CD14-positive monocyte (primary cell): ENCODE results near the gene MGAT5. TPM values are rescaled to one million over a fixed set of nuclear protein-coding genes. Genes with fewer than 3 reads are reported as not detected.
A peak's percentile ranks its signal among the peaks of the same experiment; 100 is the strongest.

Experiments used
- DNase-seq, 3 donors: peaks; one replicate each; pipeline ENCODE4 v3.0.0-alpha.2; 2011 to 2022
- H2AFZ ChIP-seq: 2 replicates; pipeline ENCODE4 v1.6.0; 2012; ENCODE audit warnings: mild to moderate bottlenecking, low read depth, low read length, inconsistent platforms; ENCODE audit not compliant: insufficient read depth, poor library complexity, severe bottlenecking
- H3K27ac ChIP-seq, 2 donors: 1 replicate in 1 of 2; 2 replicates in 1 of 2; pipeline ENCODE4 v1.5.1; 2012 to 2013; ENCODE audit warnings: low read length in 2 of 2, control low read depth in 1 of 2, inconsistent platforms in 1 of 2, low read depth in 1 of 2, mild to moderate bottlenecking in 1 of 2
- H3K27me3 ChIP-seq, 2 donors: one replicate each; pipeline versions ENCODE4 v1.6.0 to v1.6.1; 2011 to 2013; ENCODE audit warnings: low read length in 2 of 2; ENCODE audit not compliant: control insufficient read depth in 2 of 2, insufficient read depth in 2 of 2
- H3K36me3 ChIP-seq, 2 donors: replicated peaks in 1 of 2; 1 replicate in 1 of 2; 2 replicates in 1 of 2; pipeline versions ENCODE4 v1.5.1 to v1.6.1; 2012 to 2013; ENCODE audit warnings: low read length in 2 of 2, control low read depth in 1 of 2, inconsistent platforms in 1 of 2, mild to moderate bottlenecking in 1 of 2; ENCODE audit not compliant: insufficient read depth in 2 of 2, control insufficient read depth in 1 of 2
- H3K4me1 ChIP-seq, 2 donors: 1 replicate in 1 of 2; 2 replicates in 1 of 2; pipeline versions ENCODE4 v1.5.1 to v1.6.1; 2012 to 2013; ENCODE audit warnings: low read length in 2 of 2, control low read depth in 1 of 2, inconsistent platforms in 1 of 2, mild to moderate bottlenecking in 1 of 2, moderate library complexity in 1 of 2; ENCODE audit not compliant: insufficient read depth in 2 of 2, control insufficient read depth in 1 of 2
- H3K4me2 ChIP-seq: replicated peaks from 2 replicates; pipeline ENCODE3; 2012; ENCODE audit warnings: low read length, moderate library complexity, mild to moderate bottlenecking; ENCODE audit not compliant: poor library complexity, severe bottlenecking; ENCODE audit errors: extremely low read depth
- H3K4me3 ChIP-seq, 3 experiments: fragments of 200-600 bp in 1 of 3; sonication (generic) in 1 of 3; replicated peaks in 1 of 3; 1 replicate in 2 of 3; 2 replicates in 1 of 3; pipeline ENCODE4 v1.5.1; 2011 to 2013; ENCODE audit warnings: low read length in 3 of 3, mild to moderate bottlenecking in 3 of 3, control low read depth in 2 of 3, low read depth in 2 of 3, inconsistent platforms in 1 of 3, moderate library complexity in 1 of 3
- H3K79me2 ChIP-seq: 2 replicates; pipeline ENCODE4 v1.6.0; 2012; ENCODE audit warnings: mild to moderate bottlenecking, control low read depth, inconsistent platforms, low read length, moderate library complexity; ENCODE audit not compliant: insufficient read depth
- H3K9ac ChIP-seq: 2 replicates; pipeline ENCODE4 v1.6.0; 2017; ENCODE audit warnings: low read length, mild to moderate bottlenecking; ENCODE audit not compliant: insufficient read depth, poor library complexity, severe bottlenecking
- H3K9me3 ChIP-seq, 2 donors: replicated peaks in 1 of 2; 1 replicate in 1 of 2; 2 replicates in 1 of 2; pipeline versions ENCODE4 v1.5.1 to v1.6.1; 2012 to 2013; ENCODE audit warnings: low read length in 2 of 2, control low read depth in 1 of 2; ENCODE audit not compliant: control insufficient read depth in 1 of 2, insufficient read depth in 1 of 2
- H4K20me1 ChIP-seq: 2 replicates; pipeline ENCODE4 v1.6.0; 2012; ENCODE audit warnings: mild to moderate bottlenecking, low read length, control low read depth, moderate library complexity; ENCODE audit not compliant: insufficient read depth
- H3K27ac Mint-ChIP-seq, 7 donors: one replicate each; pipeline ENCODE4 v1.8.0; 2020; ENCODE audit warnings: mild to moderate bottlenecking in 7 of 7, mixed read lengths in 7 of 7, moderate library complexity in 6 of 7, inconsistent platforms in 2 of 7
- H3K27me3 Mint-ChIP-seq, 3 donors: one replicate each; pipeline ENCODE4 v1.8.0; 2021 to 2022; ENCODE audit warnings: low read depth in 3 of 3, mild to moderate bottlenecking in 3 of 3, mixed read lengths in 3 of 3, moderate library complexity in 3 of 3, inconsistent platforms in 1 of 3
- H3K36me3 Mint-ChIP-seq, 2 donors: one replicate each; pipeline ENCODE4 v1.8.0; 2020; ENCODE audit warnings: mixed read lengths in 2 of 2, inconsistent platforms in 1 of 2, mild to moderate bottlenecking in 1 of 2
- H3K4me1 Mint-ChIP-seq: one replicate; pipeline ENCODE4 v1.8.0; 2020; ENCODE audit warnings: mild to moderate bottlenecking, mixed read lengths
- H3K4me3 Mint-ChIP-seq, 2 donors: one replicate each; pipeline ENCODE4 v1.8.0; 2020; ENCODE audit warnings: mild to moderate bottlenecking in 2 of 2, mixed read lengths in 2 of 2, moderate library complexity in 1 of 2
- H3K9me3 Mint-ChIP-seq, 7 donors: one replicate each; pipeline ENCODE4 v1.8.0; 2020 to 2022; ENCODE audit warnings: mixed read lengths in 7 of 7, mild to moderate bottlenecking in 6 of 7, moderate library complexity in 6 of 7, inconsistent platforms in 2 of 7
- CTCF ChIP-seq: fragments of 200-600 bp; IDR thresholded peaks from one replicate; pipeline ENCODE4 v1.8.0; 2022; ENCODE audit warnings: antibody characterized with exemption, mild to moderate bottlenecking
- WGBS: methylation state at CpG from one replicate; pipeline ENCODE4 v1.1.5; 2013; ENCODE audit warnings: missing lambda C conversion rate; ENCODE audit not compliant: insufficient coverage; 5-methylcytosine and 5-hydroxymethylcytosine counted together
- intact Hi-C, 2 donors: fragments of 100-400 bp; cut with micrococcal nuclease; formaldehyde crosslinking; loops; one replicate each; pipeline versions ENCODE4 v1.15.0 to v1.15.1; 2023
- polyA plus RNA-seq, 3 donors: library from polyadenylated mRNA; depleted of rRNA in 1 of 3; unstranded in 2 of 3; stranded (reverse) in 1 of 3; fragments of 300-500 nt in 2 of 3; fragments of >200 nt in 1 of 3; fragmentation: Illumina TruSeq in 2 of 3; gene quantifications; 1 replicate in 2 of 3; 2 replicates in 1 of 3; pipeline ENCODE4 v1.2.3, GENCODE V29; 2012 to 2021

MGAT5 gene
- polyA plus RNA-seq, 3 donors = 1.9 to 6.6 (median 2.4) TPM

GRCh38 chr2:134212746-134213145, 41.1 kb upstream of the MGAT5 start:
- Mint-ChIP-seq H3K27ac (no peak overlapping the region), H3K4me3 (no peak overlapping the region), H3K4me1 (peaks cover 23% of the 10 kb centered on the region), H3K27me3 (peaks cover 0 to 1% (median 0%) of the 10 kb centered on the region in 3 donors), H3K36me3 (peaks cover 2 to 5% of the 10 kb centered on the region in 2 donors), H3K9me3 (peaks cover 0 to 3% (median 0%) of the 10 kb centered on the region in 7 donors)
- Histone ChIP-seq H3K4me2 (no peak overlapping the region), H4K20me1 (peaks cover 9% of the 10 kb centered on the region), H3K4me1 (peaks cover 13 to 18% of the 10 kb centered on the region in 2 donors), H3K27me3 (no peaks in the 10 kb centered on the region), H2AFZ (no peak overlapping the region), H3K9ac (no peak overlapping the region), H3K9me3 (no peaks in the 10 kb centered on the region), H3K36me3 (no peaks in the 10 kb centered on the region), H3K27ac (no peak overlapping the region), H3K4me3 (no peak overlapping the region), H3K79me2 (peaks cover 27% of the 10 kb centered on the region)
- no peak for TF ChIP-seq CTCF
- 100% methylated on average over 1 of the region's 3 CpGs for WGBS
- intact Hi-C loops = no loop called here
- DNase-seq = no peak

- Mint-ChIP-seq H3K4me1 (peaks cover 51% of the 10 kb centered on the region), H3K36me3 (peaks cover 2 to 5% of the 10 kb centered on the region in 2 donors), H3K27ac (peak overlapping the region in 1 of 7 donors; percentile 15), H3K9me3 (peaks cover 0 to 3% (median 0%) of the 10 kb centered on the region in 7 donors), H3K4me3 (no peak overlapping the region), H3K27me3 (peaks cover 0 to 1% (median 1%) of the 10 kb centered on the region in 3 donors)
- Histone ChIP-seq H3K36me3 (no peaks in the 10 kb centered on the region), H3K27ac (no peak overlapping the region), H3K9me3 (no peaks in the 10 kb centered on the region), H2AFZ (no peak overlapping the region), H3K79me2 (peaks cover 36% of the 10 kb centered on the region), H3K4me1 (peaks cover 33 to 44% of the 10 kb centered on the region in 2 donors), H3K27me3 (no peaks in the 10 kb centered on the region), H3K4me2 (no peak overlapping the region), H3K4me3 (no peak overlapping the region), H3K9ac (no peak overlapping the region), H4K20me1 (peaks cover 33% of the 10 kb centered on the region)
- intact Hi-C loops = no loop called here
- no peak for DNase-seq
- TF ChIP-seq CTCF = no peak
- WGBS = 88% methylated on average over 6 of the region's 8 CpGs
These were observed 37.6 kb upstream of the MGAT5 start for GRCh38 chr2:134216152-134216829.
